HG02798 (cell line): ENCODE measurements around the gene PIMREG.
"Not testable (repeated sequence)": the region's sequence is repeated elsewhere in the genome, so short reads cannot be mapped to it uniquely, and the experiment has no call there.

Source experiments
- ATAC-seq: cut with Tn5 transposase; IDR thresholded peaks from one replicate; pipeline ENCODE4 v1.9.1; 2021; ENCODE audit warnings: mild to moderate bottlenecking; ENCODE audit not compliant: unreplicated experiment, poor library complexity

PIMREG gene

DNA sequence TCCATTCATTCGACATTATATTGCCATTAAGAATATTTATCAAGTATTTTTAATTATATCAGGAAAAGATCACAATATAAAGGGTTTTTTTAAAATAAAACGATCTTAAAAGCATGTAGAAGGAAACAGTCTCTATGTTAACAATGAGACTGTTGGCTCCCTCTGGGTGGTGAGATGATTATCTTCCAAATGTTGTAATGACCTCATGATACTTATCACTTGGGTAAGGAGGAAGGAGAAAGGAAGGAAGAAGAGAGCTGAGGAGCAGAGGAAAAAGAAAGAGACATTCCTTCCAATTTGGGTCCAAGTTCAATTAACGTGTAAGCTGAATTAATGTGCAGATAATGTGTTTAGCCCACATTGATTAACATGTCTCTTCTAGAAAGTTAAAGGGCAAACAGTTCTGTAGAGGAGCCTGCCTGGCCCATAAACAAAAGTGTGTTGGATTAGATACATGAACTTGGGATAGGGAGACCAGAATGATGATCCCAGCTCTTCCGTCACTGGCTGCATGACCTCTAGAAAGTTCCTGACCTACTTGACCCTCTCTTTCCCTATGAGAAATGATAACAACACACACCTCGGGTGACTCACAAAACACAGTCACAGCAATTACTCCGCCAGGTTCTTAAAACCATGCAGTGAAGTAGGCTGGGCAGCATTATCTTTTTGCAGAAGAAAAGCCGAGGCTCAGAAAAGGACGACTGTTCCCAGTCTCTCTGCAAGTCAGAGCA lies 32.0 kb downstream of the PIMREG start:
- ATAC-seq: no peak

- ATAC-seq: no peak
Observed at GRCh38 chr17:6476810-6477179, 32.5 kb downstream of the PIMREG start.

DNA sequence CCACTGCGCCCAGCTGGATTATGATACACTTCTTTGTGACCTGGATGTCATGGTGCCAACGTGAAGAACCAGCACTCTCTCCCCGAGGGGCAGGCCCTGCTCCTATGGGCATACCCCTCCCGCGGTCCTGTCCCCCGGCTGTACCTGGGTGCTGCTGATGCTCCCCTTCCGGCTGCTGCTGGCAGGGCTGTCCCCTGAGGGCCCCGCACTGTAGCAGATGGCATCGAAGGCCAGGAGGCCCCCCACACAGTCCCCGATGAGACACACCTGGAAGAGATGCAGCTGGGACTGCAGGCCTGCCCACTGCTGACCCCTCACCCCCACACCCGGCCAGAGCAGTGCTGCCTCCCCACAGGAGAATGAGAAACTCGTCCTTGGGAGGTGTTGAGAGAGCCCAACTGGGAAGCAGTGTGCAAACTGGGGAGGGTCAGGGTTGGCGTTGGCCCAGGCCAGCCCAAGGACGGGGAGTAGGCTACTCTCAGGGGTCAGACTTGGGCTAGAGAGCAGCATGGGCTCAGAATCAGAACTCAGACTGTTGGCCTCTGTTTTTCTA lies 33.7 kb downstream of the PIMREG start:
- no peak for ATAC-seq

GRCh38 chr17:6478486-6478885 lies 34.2 kb downstream of the PIMREG start:
- ATAC-seq: no peak

- ATAC-seq: no peak
Observed at GRCh38 chr17:6479622-6480302, 35.5 kb downstream of the PIMREG start.

DNA sequence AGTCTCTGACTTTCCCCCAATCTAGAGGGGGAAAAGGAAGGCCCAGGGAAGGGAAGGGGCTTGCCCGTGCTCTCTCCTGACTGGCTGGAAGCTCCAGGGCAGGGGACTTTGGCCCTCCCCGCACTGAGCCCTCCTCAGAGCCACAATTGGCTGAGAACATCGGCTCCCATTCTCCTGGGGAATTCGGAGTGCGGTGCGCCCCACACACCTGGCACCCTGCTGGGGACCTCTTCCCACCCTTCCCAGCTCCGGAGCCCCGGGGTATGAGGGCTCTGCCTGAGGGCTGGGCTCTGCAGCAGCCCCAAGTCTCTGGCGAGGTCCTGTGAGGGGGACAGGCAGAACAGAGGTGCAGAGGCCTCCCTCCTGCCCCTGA lies 36.0 kb downstream of the PIMREG start:
- no peak for ATAC-seq

- ATAC-seq: no peak
Observed at GRCh38 chr17:6482105-6482455, 37.8 kb downstream of the PIMREG start.

DNA sequence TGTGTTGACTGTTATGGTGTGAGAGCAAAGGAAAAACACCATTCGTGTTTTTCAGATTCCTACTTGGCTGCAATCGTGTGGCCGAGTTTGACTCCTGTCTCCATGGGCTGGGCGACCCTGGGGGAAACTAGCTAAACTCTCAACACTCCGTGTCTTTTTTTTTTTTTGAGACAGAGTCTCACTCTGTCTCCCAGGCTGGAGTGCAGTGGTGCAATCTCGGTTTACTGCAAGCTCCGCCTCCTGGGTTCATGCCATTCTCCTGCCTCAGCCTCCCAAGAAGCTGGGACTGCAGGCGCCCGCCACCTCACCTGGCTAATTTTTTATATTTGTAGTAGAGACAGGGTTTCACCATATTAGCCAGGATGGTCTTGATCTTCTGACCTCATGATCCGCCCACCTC lies 38.5 kb downstream of the PIMREG start:
- not testable (repeated sequence) for ATAC-seq

- ATAC-seq: no peak
Observed at GRCh38 chr17:6483507-6483906, 39.3 kb downstream of the PIMREG start.

DNA sequence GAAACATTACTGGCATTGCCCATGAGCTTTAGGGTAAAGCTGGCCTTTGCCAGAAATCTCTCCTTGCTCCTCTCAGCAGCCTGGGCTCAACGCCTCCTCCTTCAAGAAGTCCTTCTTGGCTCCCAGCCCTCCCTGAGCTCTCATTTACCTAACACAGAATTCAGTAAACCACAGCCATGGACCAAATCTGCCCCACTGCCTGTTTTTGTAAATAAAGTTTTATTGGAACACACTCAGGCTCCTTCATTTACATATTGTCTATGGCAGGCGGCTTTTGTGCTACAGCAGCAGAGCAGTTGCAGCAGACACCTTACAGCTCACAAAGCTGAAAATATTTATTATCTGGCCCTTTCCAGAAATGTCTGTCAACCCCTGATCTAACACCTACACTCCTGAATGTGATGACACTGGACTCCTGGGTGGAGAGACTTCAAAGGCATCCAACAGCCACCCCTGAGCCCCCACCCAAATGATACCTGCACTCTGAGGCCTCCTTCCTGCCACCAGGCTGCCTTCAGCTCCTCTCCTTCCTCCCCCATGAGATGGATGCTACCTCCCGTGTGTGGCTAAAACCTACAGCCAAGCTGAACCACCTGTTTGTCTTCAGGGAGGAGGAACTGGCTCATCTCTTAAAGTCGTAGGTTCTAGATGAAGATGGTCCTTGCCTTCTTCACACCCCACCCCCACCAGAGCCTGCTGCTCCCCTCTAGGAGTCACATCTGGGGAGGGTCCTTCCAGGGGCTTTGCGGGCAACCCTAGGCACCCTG lies 41.6 kb downstream of the PIMREG start:
- ATAC-seq: no peak

GRCh38 chr17:6487251-6488007 lies 43.2 kb downstream of the PIMREG start:
- ATAC-seq: no peak

DNA sequence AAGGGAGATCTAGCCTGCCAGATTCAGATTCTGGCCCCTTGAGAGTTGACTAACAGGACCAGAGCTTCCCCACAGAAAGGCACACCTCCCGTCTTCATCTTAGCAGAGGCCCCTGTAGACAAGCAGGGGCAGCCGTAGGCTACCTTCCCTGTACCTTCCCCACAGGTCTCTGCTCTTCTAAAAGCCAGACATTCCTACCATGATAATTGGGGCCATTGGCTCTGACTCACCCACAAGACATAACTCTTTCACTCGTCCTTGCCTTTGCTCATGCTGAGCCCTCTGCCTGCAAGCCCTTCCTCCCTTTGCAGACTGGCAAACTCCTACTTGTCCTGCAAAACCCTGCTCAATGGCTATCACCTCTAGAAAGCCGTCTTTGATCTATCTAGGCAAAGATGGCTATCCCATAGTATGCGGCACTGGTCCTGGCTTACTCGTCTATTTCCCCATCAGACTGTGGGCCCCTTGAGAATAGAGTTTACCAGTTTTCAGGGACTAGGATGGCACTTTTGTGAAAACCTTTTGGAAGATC lies 43.8 kb downstream of the PIMREG start:
- ATAC-seq: no peak

GRCh38 chr17:6489016-6489550 lies 44.8 kb downstream of the PIMREG start:
- ATAC-seq: no peak

DNA sequence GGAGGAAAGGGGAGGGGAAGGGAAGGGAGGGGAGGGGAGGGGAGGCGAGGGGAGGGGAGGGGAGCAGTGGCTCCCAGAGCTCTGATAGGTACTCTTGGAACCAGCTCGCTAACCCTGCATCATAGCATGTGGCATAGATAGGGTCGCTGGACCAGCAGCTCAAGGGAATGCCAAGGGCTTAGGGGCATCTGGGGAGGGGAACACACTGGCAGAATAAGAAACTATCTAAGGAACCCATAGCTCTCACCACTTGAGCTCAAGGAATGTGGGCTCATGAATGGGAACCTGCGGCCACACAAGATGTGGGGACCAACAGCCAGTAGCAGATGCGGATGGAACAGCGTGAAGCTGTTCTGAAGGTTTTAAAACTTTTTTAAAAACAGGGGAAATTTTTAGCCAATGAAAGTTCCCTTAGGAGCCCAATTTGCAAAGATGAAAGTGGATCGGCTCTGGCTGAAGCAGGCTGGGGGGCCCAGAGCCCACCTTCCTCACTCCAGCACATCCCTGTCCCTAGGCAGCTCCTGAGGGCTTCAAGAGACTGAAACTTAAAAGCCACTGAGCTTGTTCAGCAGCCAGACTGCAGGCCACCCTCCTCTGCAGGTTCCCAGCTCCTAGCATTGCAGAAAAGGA lies 46.9 kb downstream of the PIMREG start:
- ATAC-seq: no peak

DNA sequence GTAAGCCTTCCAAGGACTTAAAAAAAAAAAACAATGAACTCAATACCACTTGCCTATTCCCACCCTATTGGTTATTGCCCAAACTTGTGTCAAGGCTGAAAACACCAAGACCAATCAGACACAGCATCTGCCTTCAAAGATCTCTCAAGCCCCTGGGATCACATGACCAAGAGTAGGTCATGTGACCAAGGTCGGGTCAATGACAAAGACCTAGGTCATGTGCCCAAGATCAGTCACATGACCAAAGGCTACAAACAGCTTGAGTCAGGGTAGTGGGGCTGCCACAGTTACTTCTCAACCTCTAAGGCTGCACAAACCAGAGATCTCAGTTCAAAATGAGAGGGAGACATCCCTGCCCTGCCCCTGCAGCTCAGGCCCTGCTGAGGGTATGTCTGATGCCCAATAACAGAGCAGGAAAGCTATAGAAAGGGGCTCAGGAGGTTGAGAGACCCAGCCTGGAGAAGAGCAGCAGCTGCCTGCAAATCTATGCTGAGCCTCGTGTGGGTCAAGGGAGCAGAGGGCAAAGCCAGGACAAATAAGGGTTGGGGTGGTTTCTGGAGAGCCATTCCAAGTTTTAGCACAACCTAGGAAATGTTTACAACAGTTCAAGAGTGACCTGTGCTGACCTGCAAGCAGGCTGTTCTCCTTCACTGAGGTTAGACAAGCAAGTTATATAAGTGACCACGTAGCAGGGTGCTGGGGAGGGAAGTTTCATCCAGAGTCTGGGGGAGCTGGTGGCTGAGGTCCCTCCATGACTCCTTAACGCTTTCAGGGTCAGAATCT lies 48.8 kb downstream of the PIMREG start:
- no peak for ATAC-seq

GRCh38 chr17:6494239-6494941 lies 50.1 kb downstream of the PIMREG start:
- no peak for ATAC-seq

GRCh38 chr17:6495450-6496115 lies 51.3 kb downstream of the PIMREG start:
- ATAC-seq: no peak

DNA sequence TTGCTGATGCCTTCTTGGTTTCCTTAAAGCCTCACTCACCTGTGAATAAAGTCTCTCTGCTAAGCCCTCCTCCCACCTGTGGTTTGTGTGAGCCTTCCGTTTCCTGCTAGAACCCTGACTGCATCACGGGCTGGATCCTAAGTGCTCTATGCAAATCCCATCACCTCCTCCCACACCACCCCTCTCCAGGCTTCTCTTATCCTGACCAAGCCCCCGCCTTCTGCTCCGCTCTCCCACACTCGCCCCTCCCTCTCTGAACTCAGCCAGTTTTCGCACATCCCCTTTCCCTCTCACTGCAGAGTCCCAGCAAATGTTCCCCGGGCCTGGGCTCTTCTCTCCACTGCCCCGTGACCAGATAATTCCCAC lies 51.8 kb downstream of the PIMREG start:
- ATAC-seq: no peak
